Astrocyte (in vitro differentiated cells and primary cell): ENCODE data around the gene PCID2. TPM values are rescaled to one million over a fixed set of nuclear protein-coding genes. Genes with fewer than 3 reads are reported as not detected.
"Not testable (repeated sequence)": the region's sequence is repeated elsewhere in the genome, so short reads cannot be mapped to it uniquely, and the experiment has no call there.

Experiments
- DNase-seq: peaks from one replicate; pipeline ENCODE4 v3.0.0-alpha.2; 2010; ENCODE audit warnings: low read depth
- FAIRE-seq: peaks from 2 replicates; lab custom pipeline; 2011; peaks lifted over from hg19 to GRCh38; lab: Jason Lieb, UNC
- H2AFZ ChIP-seq: 2 replicates; pipeline ENCODE4 v1.6.0; 2012; ENCODE audit warnings: low read depth, low read length, inconsistent platforms
- H3K27ac ChIP-seq: 2 replicates; pipeline ENCODE4 v1.5.1; 2011; ENCODE audit warnings: low read depth, low read length, inconsistent platforms
- H3K27me3 ChIP-seq: 2 replicates; pipeline ENCODE4 v1.6.0; 2011; ENCODE audit warnings: low read length, inconsistent platforms; ENCODE audit not compliant: insufficient read depth
- H3K36me3 ChIP-seq: 2 replicates; pipeline ENCODE4 v1.5.1; 2011; ENCODE audit warnings: low read length, inconsistent platforms; ENCODE audit not compliant: insufficient read depth
- H3K4me1 ChIP-seq: 2 replicates; pipeline ENCODE4 v1.5.1; 2011; ENCODE audit warnings: low read length, inconsistent platforms; ENCODE audit not compliant: insufficient read depth
- H3K4me2 ChIP-seq: 2 replicates; pipeline ENCODE4 v1.6.0; 2012; ENCODE audit warnings: low read length, inconsistent platforms
- H3K4me3 ChIP-seq: 2 replicates; pipeline ENCODE4 v1.5.1; 2011; ENCODE audit warnings: low read depth, mild to moderate bottlenecking, low read length, inconsistent platforms; ENCODE audit not compliant: insufficient read depth
- H3K79me2 ChIP-seq: 2 replicates; pipeline ENCODE4 v1.6.0; 2012; ENCODE audit warnings: mild to moderate bottlenecking, low read length, inconsistent platforms; ENCODE audit not compliant: insufficient read depth
- H3K9ac ChIP-seq: 2 replicates; pipeline ENCODE4 v1.6.0; 2012; ENCODE audit warnings: mild to moderate bottlenecking, low read length, inconsistent platforms
- H3K9me3 ChIP-seq: 2 replicates; pipeline ENCODE4 v1.5.1; 2012; ENCODE audit warnings: low read depth, mild to moderate bottlenecking, low read length, inconsistent platforms; ENCODE audit not compliant: insufficient read depth
- H4K20me1 ChIP-seq: 2 replicates; pipeline ENCODE4 v1.6.0; 2012; ENCODE audit warnings: low read length, inconsistent platforms; ENCODE audit not compliant: insufficient read depth
- H3K27ac Mint-ChIP-seq: one replicate; pipeline ENCODE4 v1.8.0; 2021; ENCODE audit warnings: mild to moderate bottlenecking, mixed read lengths; ENCODE audit not compliant: unreplicated experiment
- H3K27me3 Mint-ChIP-seq: one replicate; pipeline ENCODE4 v1.8.0; 2021; ENCODE audit warnings: low read depth, mixed read lengths; ENCODE audit not compliant: unreplicated experiment
- H3K36me3 Mint-ChIP-seq: one replicate; pipeline ENCODE4 v1.8.0; 2021; ENCODE audit warnings: low read depth, mixed read lengths; ENCODE audit not compliant: unreplicated experiment
- H3K4me1 Mint-ChIP-seq: one replicate; pipeline ENCODE4 v1.8.0; 2021; ENCODE audit warnings: low read depth, mixed read lengths; ENCODE audit not compliant: unreplicated experiment
- H3K4me3 Mint-ChIP-seq: one replicate; pipeline ENCODE4 v1.8.0; 2021; ENCODE audit warnings: mild to moderate bottlenecking, moderate library complexity, mixed read lengths; ENCODE audit not compliant: unreplicated experiment
- H3K9me3 Mint-ChIP-seq: one replicate; pipeline ENCODE4 v1.8.0; 2021; ENCODE audit warnings: mild to moderate bottlenecking, mixed read lengths; ENCODE audit not compliant: unreplicated experiment
- CTCF ChIP-seq: IDR thresholded peaks from 2 replicates; pipeline ENCODE4 v1.5.1; 2011; ENCODE audit warnings: low read depth, mild to moderate bottlenecking, inconsistent platforms, low read length, moderate library complexity; ENCODE audit not compliant: insufficient read depth
- EZH2 ChIP-seq: IDR thresholded peaks from 2 replicates; pipeline ENCODE4 v1.6.1; 2012; ENCODE audit warnings: mild to moderate bottlenecking, low read length, inconsistent platforms; ENCODE audit not compliant: insufficient read depth
- total RNA-seq: library from RNA; stranded (reverse); gene quantifications from 2 replicates; pipeline ENCODE4 v1.2.1, GENCODE V29; 2021

PCID2 gene
- total RNA-seq, 1 donor from 2014 or later = 31.5 TPM

GRCh38 chr13:113164492-113164891, 44.0 kb downstream of the PCID2 start:
- Histone ChIP-seq H3K4me1 (no peaks in the 10 kb centered on the region), H3K9me3 (no peaks in the 10 kb centered on the region), H3K79me2 (no peaks in the 10 kb centered on the region), H4K20me1 (no peaks in the 10 kb centered on the region), H3K27ac (no peak overlapping the region), H3K36me3 (peaks cover 5% of the 10 kb centered on the region), H3K27me3 (no peaks in the 10 kb centered on the region), H2AFZ (no peak overlapping the region), H3K4me3 (no peak overlapping the region), H3K9ac (no peak overlapping the region), H3K4me2 (no peak overlapping the region)
- Mint-ChIP-seq H3K4me3 (no peak overlapping the region), H3K9me3 (peaks cover 2% of the 10 kb centered on the region), H3K27me3 (peaks cover 18% of the 10 kb centered on the region), H3K4me1 (no peaks in the 10 kb centered on the region), H3K36me3 (peaks cover 10% of the 10 kb centered on the region), H3K27ac (peak overlapping the region; percentile 73)
- FAIRE-seq (no peak), DNase-seq (no peak)
- TF ChIP-seq CTCF (no peak), EZH2 (no peak)

GRCh38 chr13:113162783-113163685, 45.4 kb downstream of the PCID2 start:
- Histone ChIP-seq H3K4me3 (no peak overlapping the region), H3K36me3 (peaks cover 4% of the 10 kb centered on the region), H3K4me1 (no peaks in the 10 kb centered on the region), H3K9me3 (no peaks in the 10 kb centered on the region), H3K27me3 (no peaks in the 10 kb centered on the region), H3K9ac (no peak overlapping the region), H3K79me2 (no peaks in the 10 kb centered on the region), H4K20me1 (no peaks in the 10 kb centered on the region), H3K4me2 (no peak overlapping the region), H3K27ac (no peak overlapping the region), H2AFZ (no peak overlapping the region)
- H3K27ac Mint-ChIP-seq = peak overlapping the region; percentile 20
- FAIRE-seq = no peak
- TF ChIP-seq EZH2 (no peak), CTCF (no peak)
- no peak for DNase-seq
- peaks cover 2% of the 10 kb centered on the region for H3K36me3 Mint-ChIP-seq
- H3K27me3 Mint-ChIP-seq = peaks cover 18% of the 10 kb centered on the region
- no peaks in the 10 kb centered on the region for H3K4me1 Mint-ChIP-seq
- no peak overlapping the region for H3K4me3 Mint-ChIP-seq
- no peaks in the 10 kb centered on the region for H3K9me3 Mint-ChIP-seq

- not testable (repeated sequence) for DNase-seq, H3K79me2 ChIP-seq, H3K9ac ChIP-seq, H3K27me3 ChIP-seq, H3K27ac Mint-ChIP-seq, H3K4me3 ChIP-seq, FAIRE-seq, H3K9me3 Mint-ChIP-seq, H3K27ac ChIP-seq, H4K20me1 ChIP-seq, H3K9me3 ChIP-seq, H2AFZ ChIP-seq, H3K4me2 ChIP-seq, H3K36me3 Mint-ChIP-seq, H3K4me1 ChIP-seq, H3K36me3 ChIP-seq, H3K4me1 Mint-ChIP-seq, H3K4me3 Mint-ChIP-seq
- H3K27me3 Mint-ChIP-seq = peaks cover 18% of the 10 kb centered on the region
Observed at GRCh38 chr13:113161975-113162374, 46.5 kb downstream of the PCID2 start.
